ELR (cell line): ENCODE measurements around the gene ANGPTL8.

Experiments used
- DNase-seq: peaks from one replicate; pipeline ENCODE4 v3.0.0-alpha.2; 2015; ENCODE audit warnings: low read depth

Gene ANGPTL8

GRCh38 chr19:11239377-11240000 is at the start of gene ANGPTL8:
TSS of gene ANGPTL8 (plus strand) at chr19:11239619. CDS start at chr19:11239638, 19 bp downstream.
- no peak for DNase-seq

GRCh38 chr19:11190501-11190900 is 48.9 kb upstream of the ANGPTL8 start:
- DNase-seq: no peak

GRCh38 chr19:11191273-11191755 is 48.1 kb upstream of the ANGPTL8 start:
- peak; percentile 82 for DNase-seq

GRCh38 chr19:11191934-11192333 is 47.5 kb upstream of the ANGPTL8 start:
- no peak for DNase-seq

- no peak for DNase-seq
Measured at GRCh38 chr19:11192957-11193939, 46.2 kb upstream of the ANGPTL8 start.

- no peak for DNase-seq
Measured at GRCh38 chr19:11194173-11194572, 45.2 kb upstream of the ANGPTL8 start.

GRCh38 chr19:11194656-11195558 is 44.5 kb upstream of the ANGPTL8 start:
- peak; percentile 59 for DNase-seq

- no peak for DNase-seq
Measured at GRCh38 chr19:11195681-11196080, 43.7 kb upstream of the ANGPTL8 start.

GRCh38 chr19:11196406-11197287 is 42.8 kb upstream of the ANGPTL8 start:
- peak; percentile 61 for DNase-seq

- peak; percentile 82 for DNase-seq
Measured at GRCh38 chr19:11197291-11198174, 41.9 kb upstream of the ANGPTL8 start, which contains the start of gene KANK2. TSS of gene KANK2 (minus strand) at chr19:11197545. CDS start at chr19:11194511, 3,034 bp downstream.

GRCh38 chr19:11198175-11198534 is 41.3 kb upstream of the ANGPTL8 start:
- no peak for DNase-seq

- DNase-seq: no peak
Measured at GRCh38 chr19:11198769-11199424, 40.5 kb upstream of the ANGPTL8 start.

- DNase-seq: no peak
Measured at GRCh38 chr19:11199517-11199916, 39.9 kb upstream of the ANGPTL8 start.

- DNase-seq: no peak
Measured at GRCh38 chr19:11200015-11200574, 39.3 kb upstream of the ANGPTL8 start.

GRCh38 chr19:11200931-11201330 is 38.5 kb upstream of the ANGPTL8 start:
- DNase-seq: no peak

- DNase-seq: no peak
Measured at GRCh38 chr19:11201791-11202190, 37.6 kb upstream of the ANGPTL8 start.

GRCh38 chr19:11202488-11203193 is 36.8 kb upstream of the ANGPTL8 start:
- DNase-seq: no peak
